ENCODE data around the gene SPAG6.
"Not testable (repeated sequence)": the region's sequence is repeated elsewhere in the genome, so short reads cannot be mapped to it uniquely, and the experiment has no call there.

Gene SPAG6

DNA sequence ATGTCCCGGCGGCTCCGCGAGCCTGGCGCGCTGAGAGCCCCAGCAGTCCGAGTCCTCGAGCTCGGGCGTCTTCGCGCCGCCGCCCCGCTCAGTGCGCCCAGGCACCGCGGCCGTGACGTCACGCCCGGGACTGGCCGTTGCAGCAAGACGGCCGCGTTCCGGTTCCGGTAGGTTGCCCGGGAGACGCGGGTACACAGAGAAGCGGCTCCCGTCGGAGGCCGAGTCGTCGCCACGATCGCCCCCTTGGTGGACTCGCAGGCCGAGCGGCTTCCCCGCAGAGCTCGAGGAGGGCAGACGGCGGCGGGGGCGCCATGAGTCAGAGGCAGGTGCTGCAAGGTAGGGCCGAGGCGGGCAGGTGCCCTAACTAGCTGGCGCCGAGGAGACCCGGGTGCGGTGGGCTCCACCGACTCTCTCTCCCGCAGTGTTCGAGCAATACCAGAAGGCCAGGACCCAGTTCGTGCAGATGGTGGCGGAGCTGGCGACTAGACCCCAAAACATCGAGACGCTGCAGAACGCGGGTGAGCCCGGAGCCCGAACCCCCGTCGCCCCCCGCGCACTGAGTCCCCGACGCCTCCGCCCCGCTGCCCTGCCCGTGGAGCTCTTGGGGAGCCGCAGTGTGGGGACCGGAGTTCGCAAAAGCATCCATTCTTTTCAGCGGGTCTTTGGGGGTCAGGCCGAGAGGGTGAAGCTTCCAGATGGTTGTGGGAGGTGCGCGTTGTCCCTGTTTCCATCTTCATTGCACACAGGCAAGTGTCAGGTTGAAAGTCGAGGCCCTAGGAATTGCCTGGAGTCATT is at the start of gene SPAG6:
SPAG6 (plus strand) TSS at position 196 of the 795 bp plus-strand sequence; CDS start at position 312, 116 bp downstream.
- peak; percentile 57 for DNase-seq (ENCODE audit: low spot score)

DNA sequence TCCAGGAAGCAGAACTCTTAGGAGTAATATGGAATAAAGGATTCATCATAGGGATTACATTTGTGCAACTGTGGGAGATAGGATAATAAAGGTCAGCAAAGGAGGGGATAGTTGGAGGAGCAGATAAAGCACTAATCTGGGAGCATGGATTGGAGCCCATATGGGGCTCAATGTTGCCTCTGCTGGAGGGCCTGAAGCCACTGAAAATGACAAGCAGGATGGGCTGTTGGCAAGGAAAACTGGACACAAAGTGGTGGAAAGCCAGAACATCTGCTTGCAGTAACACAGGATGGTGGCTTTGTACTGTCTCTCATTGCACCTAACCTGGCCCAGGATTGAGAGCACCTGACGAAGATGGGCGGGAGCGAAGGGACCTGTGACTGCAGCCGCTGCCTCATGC is 44.1 kb upstream of the SPAG6 start:
- DNase-seq (ENCODE audit: low spot score) = no peak

DNA sequence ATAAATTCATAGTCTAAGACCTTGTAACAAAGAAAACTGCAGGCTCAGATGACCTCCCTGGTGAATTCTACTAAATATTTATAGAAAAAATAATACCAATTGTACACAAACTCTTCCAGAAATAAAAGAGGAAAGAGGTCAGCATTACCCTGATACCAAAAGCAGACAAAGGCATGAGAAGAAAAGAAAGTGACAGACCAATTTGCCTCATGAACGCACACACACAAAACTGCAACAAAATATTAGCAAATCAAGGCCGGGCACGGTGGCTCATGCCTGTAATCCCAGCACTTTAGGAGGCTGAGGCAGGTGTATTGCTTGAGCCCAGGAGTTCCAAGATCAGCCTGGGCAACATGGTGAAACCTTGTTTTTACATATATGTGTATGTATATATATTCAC is 41.8 kb upstream of the SPAG6 start:
- DNase-seq (ENCODE audit: low spot score) = no peak

DNA sequence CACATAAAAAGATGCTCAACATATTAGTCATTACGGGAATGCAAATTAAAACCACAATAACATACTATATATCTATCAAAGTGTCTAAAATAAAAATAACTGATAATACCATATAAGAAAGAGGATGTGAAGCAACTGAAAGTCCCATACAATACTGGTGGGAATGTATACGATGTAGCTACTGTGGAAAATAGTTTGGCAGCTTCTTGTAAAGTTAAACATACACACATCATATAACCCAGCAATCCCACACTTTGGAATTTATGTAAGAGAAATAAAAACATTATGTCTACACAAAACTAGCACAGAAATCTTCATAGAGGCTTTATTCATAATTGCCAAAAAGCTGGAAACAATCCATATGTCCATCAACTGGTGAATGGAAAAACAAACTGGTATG is 39.6 kb upstream of the SPAG6 start:
- DNase-seq (ENCODE audit: low spot score) = no peak

DNA sequence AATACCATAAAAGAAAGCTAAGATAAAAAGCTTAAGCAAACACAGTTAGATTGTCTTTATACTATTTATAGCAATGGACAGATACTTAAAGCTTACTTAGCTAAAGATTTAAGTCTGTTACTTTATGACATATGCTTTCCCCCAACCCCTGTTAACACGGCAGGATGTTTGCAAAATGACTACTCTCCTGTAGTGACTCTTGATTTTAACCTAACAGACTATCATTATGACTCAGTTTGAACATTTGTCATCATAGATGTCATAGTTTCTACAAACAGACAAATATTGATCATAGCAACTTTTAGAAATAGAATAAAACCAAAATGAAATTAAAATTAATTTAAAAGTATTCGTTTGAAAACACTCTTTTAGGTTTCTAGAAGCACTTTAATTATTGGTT is 36.9 kb upstream of the SPAG6 start:
- DNase-seq (ENCODE audit: low spot score) = no peak

DNA sequence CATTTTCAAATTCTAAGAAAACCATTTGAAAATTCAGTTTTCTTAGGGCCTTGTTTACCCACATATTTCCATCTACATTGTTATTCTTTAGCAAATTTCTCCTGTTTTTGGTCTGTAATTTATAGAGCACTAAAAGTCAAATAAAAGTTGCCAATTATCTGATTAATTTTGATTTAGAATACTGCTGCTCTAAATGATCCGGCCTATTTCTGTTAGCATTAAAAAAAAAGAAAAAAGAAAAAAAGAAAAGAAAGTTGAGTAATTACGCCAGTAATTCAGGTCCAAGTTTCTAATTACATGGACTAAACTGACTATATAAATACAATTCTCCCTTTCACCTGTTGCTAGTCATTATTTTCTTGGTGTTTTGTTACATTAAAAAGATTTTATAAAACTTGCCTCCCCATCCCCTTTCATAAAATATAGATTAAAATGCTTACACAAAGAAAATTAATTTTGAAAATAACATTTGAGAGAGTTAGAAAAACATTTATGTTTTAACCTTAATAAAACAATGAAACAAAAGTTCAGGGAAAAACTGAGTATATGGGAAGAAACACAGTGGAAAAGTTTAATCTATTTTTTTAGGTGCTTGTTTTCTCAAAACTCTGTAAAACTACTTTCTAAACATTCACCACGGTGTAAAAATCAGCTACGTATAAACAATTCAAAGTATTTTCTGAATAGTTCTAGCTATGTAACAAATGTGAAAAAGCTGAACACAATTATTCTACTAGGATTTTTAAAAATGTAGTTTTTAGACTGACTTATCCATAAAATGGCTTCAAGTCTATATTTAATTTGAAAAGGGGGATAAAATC is 35.9 kb upstream of the SPAG6 start:
- no peak for DNase-seq (ENCODE audit: low spot score)

DNA sequence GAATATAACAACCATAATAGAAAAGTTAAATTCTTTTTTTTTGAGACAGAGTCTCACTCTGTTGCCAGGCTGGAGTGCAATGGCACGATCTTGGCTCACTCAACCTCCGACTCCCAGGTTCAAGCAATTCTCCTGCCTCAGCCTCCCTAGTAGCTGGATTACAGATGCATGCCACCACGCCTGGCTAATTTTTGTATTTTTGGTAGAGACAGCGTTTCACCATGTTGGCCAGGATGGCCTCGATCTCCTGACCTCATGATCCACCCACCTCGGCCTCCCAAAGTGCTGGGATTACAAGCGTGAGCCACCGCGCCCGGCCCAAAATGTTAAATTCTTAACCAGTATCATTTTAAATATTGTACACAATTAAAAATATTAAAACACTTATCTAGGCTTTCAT is 35.3 kb upstream of the SPAG6 start:
- DNase-seq (ENCODE audit: low spot score) = not testable (repeated sequence)

DNA sequence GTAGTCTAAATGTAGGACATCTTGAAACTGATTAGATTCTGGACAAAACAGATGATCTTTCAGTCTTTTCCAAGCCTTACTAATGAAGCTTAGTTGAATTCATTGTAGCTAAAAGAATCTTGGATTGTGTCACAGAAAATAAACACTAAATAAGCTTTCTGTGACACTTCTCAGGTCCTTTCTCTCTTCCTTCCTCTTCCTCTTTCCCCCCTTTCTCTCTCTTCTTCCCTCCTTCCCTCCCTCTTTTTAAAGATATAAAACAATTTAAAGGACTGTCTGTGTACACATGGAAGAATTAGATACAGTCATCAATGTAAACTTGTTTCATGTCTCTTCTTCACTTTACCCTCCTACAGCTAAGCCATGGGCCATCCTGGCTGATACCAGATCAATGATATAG is 34.4 kb upstream of the SPAG6 start:
- DNase-seq (ENCODE audit: low spot score) = no peak

DNA sequence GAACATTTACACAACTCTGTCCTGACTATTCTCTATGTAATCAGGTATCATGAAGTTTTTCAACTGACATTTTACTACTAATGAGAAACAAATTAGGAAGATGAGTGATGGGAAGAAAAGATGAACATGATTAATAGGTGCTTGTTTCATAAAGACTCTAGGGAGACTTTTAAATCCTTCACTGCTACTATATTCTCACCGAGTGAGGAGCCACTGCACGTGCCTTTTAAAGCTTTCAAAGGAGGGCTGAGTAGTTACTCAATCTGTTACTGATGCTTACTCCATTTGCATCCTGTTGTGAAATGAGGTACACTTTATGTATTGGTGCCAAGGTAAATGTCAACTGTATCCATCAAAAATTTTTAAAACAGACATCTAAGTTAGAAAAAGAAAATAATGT is 30.4 kb upstream of the SPAG6 start:
- DNase-seq (ENCODE audit: low spot score) = no peak

DNA sequence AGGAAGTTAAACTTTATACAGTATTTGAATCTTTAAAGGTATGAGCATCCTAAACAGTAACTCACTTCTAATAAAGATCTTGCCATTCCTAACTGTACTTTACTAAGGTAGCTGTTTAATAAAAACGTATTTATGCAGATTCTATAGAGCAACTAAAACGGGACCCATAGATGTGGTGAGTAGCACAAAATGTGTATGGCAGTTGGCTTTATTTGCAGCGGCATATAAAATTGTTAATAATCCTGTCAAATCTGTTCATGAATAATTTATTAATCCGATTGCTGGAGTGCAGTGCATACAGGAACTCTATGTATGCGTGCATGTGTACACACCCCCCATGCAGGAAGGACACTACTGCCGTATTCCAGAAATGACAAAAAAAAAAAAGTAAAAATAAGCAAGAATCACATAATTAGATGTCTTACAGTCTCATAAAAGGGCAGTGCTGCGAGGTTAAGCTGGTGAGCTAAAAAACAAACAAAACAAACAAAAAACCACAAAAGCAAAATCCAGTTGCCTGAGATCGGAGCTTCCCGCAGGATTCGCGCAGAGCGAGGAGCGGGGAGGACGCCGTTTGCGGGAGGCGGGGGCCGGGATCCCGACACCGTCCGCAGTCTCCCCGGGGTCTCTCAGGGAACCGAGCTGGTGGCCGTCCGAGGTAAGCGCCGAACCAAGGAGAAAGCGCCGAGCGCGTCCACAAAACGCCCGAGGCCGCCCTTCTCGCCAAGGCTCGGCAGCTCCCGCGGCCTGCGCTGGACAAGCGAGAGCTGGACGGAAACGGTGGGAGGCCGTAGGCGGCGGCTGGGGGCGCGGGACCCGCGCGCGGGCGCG is 29.6 kb upstream of the SPAG6 start:
- DNase-seq (ENCODE audit: low spot score) = no peak

DNA sequence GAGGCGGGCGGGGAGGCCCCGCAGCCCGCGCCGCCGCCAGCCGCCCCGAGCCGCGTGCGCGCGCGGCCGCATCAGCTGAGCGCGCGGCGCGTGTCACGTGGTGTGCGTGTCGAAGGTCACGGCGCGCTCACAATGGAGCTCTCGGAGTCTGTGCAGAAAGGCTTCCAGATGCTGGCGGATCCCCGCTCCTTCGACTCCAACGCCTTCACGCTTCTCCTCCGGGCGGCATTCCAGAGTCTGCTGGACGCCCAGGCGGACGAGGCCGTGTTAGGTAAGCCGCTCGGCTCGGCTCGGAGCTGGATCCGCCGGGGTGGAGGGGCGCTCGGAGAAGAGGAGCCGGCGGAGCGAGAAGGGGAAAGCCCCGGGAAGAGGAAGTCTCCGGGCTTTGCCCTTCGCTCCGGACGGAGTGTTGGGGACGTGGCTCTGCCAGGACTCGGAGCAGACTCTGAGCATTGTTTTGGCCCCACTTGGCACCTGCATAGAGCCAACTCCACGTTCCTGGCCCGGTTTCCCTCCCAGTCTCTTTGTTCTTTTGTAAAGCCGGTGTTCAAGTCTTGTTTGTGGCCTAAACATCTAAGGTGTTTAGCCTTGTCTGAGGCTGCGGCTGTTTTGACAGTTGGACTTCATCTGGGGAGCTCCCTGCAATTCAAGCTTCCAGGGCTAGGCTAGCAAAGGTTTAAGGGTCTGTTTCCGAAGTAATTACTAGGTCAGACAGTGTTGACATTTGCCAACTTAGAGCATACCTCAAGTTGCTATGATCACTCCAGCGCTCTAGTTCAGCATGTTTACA is 28.8 kb upstream of the SPAG6 start, which contains the start of gene COMMD3:
COMMD3 (plus strand) TSS at position 103 of the 790 bp plus-strand sequence; CDS start at position 133, 30 bp downstream.
- peak; percentile 88 for DNase-seq (ENCODE audit: low spot score)

DNA sequence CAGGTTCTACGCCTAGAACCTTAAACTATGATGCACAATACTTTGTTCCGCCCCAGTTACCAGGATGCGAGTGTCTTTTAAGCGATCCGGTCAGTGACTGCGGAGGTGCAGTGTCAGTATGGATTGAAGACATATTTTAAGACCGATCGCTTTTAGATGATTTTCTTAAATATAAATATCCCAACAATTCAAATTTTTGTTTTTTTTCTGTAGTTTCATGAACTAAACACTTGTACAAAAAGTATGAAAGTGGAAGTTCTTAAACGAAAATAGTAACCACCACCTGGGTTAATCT is 28.3 kb upstream of the SPAG6 start:
- DNase-seq (ENCODE audit: low spot score) = no peak

DNA sequence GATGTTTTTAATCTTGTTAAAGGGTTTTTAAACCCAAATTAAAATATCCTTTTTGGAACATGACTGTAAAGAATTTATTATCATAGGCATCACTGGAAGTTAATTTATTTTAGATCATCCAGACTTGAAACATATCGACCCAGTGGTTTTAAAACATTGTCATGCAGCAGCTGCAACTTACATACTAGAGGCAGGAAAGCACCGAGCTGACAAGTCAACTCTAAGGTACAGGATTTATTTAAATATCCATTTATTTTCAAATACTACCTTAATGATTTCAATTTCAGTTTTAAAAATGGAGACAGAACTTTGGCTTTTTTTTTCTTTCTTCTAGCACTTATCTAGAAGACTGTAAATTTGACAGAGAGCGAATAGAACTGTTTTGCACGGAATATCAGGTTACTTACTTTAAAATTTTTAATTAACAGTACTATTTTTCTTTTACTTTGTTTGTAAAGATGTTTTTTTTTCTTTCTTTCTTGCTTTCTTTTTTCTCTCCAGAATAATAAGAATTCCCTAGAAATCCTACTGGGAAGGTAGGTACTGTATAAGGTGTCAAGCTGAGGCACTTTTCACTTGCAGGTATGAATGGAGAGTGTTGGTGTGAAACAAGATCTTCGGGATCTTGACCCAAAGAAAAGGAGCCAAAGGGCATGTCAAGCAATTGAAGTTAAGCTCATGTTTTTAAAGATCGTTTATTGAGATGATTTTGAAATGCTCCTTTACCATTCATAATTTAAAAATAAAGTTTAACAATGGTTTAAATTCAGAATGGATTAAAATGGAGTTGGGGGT is 27.3 kb upstream of the SPAG6 start:
- DNase-seq (ENCODE audit: low spot score) = no peak

DNA sequence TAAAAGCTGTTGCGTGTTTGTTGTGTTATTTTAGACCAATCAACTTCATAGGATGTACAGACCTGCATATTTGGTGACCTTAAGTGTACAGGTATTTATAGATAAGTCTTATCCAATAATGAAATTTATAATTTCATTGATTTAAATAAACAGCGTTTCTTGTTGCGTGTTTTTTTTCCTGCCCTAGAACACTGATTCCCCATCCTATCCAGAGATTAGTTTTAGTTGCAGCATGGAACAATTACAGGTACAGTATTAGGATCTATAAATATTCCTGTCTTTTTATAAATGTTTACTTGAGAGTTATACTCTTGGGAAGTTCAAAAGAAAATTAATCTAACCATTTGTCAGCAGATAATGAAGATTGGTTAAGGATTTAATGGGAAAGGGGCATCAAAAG is 26.5 kb upstream of the SPAG6 start:
- DNase-seq (ENCODE audit: low spot score) = no peak

DNA sequence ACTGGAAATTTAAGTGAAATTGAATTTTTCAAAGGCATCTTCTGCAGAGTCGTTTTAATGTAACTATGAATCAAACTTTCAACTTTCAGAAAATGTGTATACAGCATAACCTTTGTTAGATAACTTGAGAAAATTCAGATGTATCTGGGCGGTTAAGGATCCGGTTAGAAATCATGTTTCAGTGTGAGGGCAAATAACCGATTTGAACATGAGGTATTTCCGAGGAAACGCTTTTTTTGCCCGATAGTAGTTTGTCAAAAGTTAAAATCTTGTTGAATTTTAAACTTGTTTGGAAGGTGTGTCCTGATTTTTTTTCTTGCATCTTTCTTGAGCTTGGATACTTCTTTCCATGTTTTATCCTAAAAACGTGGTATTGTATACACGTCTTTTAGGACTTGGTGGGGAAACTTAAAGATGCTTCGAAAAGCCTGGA is 25.7 kb upstream of the SPAG6 start:
- no peak for DNase-seq (ENCODE audit: low spot score)

DNA sequence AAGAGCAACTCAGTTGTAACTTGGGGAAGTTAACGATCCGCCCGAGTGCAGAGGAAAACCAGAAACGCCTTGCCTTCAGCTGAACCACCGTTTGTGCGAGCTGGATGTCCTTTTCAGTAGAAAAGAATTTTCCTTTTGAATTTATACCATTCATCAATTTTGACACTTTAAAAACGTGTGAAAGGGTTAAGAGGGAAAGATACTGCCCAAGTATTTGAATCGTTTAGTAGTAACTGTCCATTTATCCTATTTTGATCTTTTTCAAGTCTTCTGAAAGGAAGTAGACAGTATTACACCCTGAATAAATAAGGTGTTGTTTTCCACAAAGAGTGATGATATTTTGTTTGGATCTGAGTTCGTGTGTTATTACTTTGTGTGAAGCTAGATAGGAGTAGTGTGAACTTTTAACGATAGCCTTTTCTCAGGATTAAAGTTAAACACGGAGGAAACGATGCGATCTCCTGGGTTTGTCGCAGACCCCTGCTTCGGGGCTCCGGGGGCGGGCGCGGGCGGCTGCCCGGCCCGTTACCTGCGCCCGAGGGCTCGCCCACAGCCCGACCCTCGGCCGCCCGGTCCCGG is 25.2 kb upstream of the SPAG6 start:
- DNase-seq (ENCODE audit: low spot score) = no peak

DNA sequence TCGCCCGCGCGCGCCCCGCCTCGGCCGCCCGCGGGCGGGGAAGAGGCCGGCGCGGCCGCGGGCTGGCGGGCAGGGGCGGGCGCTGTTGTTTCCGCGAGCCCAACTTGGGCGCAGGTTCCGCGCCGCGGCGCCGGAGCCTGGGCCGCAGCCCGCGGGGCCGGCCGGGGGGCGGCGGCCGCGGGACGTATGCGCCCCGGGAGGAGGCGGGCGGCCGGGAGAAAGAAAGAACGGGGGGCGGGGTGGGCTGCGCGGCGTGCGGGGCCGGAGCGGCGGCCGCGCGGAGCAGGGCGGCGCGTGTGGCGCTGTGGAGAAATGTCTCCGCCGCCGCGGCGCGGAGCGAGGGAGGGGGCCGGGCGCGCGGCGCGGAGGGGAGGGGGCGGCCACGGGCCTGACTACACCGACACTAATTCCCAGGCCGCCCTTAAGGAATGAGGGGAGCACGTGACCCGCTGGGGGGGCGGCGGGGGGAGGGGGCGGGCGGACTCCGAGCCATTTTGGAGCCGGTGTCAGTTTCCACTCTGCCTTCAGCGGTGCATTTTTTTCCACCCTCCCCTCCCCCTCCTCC is 24.6 kb upstream of the SPAG6 start, which contains the start of gene BMI1:
BMI1 (plus strand) TSS at position 509 of the 565 bp plus-strand sequence. CDS start 5,351 bp downstream, outside the sequence.
- DNase-seq (ENCODE audit: low spot score) = peak; percentile 82

DNA sequence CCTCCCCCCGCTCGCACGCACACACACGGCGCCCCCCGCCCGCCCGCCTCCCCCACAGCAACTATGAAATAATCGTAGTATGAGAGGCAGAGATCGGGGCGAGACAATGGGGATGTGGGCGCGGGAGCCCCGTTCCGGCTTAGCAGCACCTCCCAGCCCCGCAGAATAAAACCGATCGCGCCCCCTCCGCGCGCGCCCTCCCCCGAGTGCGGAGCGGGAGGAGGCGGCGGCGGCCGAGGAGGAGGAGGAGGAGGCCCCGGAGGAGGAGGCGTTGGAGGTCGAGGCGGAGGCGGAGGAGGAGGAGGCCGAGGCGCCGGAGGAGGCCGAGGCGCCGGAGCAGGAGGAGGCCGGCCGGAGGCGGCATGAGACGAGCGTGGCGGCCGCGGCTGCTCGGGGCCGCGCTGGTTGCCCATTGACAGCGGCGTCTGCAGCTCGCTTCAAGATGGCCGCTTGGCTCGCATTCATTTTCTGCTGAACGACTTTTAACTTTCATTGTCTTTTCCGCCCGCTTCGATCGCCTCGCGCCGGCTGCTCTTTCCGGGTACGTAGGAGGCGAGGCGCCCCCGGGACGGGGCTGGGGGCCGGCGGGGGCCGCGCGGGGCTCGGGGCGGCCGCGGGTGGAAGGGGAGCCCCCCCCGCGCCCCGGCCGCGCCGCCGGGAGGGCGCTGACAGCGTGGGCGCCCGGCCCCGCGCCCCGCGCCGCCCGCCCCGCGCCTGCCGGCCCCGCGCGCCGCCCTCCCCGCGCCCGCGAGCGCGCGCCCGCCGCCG is 24.0 kb upstream of the SPAG6 start:
- peak; percentile 65 for DNase-seq (ENCODE audit: low spot score)
